LNCaP clone FGC (cell line): ENCODE results near the gene PAQR5.
"Not testable (repeated sequence)": the region's sequence is repeated elsewhere in the genome, so short reads cannot be mapped to it uniquely, and the experiment has no call there.

Experiments
- DNase-seq: peaks from one replicate; pipeline ENCODE4 v3.0.0-alpha.2; 2011; ENCODE audit warnings: low read depth
- H3K4me3 ChIP-seq: 2 replicates; pipeline ENCODE4 v1.5.1; 2011; ENCODE audit warnings: mild to moderate bottlenecking, low read depth, low read length, control low read depth
- CTCF ChIP-seq: IDR thresholded peaks from 2 replicates; pipeline ENCODE4 v1.5.1; 2012; ENCODE audit warnings: mild to moderate bottlenecking; ENCODE audit not compliant: control insufficient read depth, insufficient read depth; ENCODE audit errors: extremely low read depth

Gene PAQR5

DNA sequence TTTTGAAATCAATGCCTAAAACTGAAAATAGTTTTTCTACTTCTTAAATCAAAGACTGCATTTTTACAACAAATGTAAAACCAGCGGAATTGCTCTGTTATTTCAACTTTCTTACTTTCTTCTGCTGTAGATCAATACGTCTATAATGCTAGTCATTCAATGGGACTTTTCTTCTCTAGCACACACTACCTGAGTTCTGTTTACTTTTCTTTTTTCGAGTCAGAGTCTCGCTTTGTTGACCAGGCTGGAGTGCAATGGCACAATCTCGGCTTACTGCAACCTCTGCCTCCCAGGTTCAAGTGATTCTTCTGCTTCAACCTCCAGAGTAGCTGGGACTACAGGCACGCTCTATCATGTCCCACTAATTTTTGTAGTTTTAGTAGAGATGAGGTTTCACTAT is 74.7 kb downstream of the PAQR5 start:
- no peak for TF ChIP-seq CTCF
- DNase-seq: no peak
- H3K4me3 ChIP-seq: no peak overlapping the region

GRCh38 chr15:69375151-69375790 is 76.6 kb downstream of the PAQR5 start:
- H3K4me3 ChIP-seq: no peak overlapping the region
- no peak for TF ChIP-seq CTCF
- no peak for DNase-seq

- DNase-seq: no peak
- no peak overlapping the region for H3K4me3 ChIP-seq
- no peak for TF ChIP-seq CTCF
Measured at GRCh38 chr15:69377216-69377970, 78.7 kb downstream of the PAQR5 start.

GRCh38 chr15:69380100-69380725 is 81.5 kb downstream of the PAQR5 start:
- no peak for DNase-seq
- TF ChIP-seq CTCF: peak; percentile 50
- H3K4me3 ChIP-seq: no peak overlapping the region

DNA sequence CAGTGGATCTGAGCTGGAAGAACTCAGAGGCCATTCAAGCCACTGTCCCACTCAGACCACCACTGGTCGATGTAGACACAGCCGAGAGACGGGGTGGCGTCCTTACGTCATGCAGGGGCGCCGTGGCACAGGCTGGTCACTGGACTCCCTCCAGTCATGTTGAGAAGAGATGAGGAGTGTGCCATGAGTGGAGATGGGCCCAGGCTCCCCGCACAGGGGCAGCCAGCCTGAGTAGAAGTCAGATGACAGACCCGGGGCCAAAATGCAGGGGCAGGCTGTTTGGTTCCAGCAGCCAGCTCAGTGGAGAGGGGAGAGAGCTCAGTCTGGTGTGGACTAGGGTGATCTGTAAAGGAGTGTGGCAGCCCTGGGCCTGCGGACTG is 82.0 kb downstream of the PAQR5 start:
- H3K4me3 ChIP-seq: no peak overlapping the region
- DNase-seq: no peak
- no peak for TF ChIP-seq CTCF

DNA sequence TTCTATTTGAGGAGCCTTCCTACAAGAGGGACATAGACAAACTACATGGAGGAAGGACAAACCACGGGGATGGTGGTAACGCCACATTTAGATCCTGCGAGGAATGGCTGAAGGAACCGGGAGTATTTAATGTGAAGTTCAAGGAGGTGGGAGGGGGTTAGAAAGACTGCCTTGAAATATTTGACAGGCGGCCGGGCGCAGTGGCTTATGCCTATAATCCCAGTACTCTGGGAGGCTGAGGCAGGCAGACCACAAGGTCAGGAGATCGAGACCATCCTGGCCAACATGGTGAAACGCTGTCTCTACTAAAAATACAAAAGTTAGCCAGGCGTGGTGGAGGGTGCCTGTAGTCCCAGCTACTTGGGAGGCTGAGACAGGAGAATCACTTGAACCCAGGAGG is 83.5 kb downstream of the PAQR5 start:
- not testable (repeated sequence) for H3K4me3 ChIP-seq, DNase-seq

DNA sequence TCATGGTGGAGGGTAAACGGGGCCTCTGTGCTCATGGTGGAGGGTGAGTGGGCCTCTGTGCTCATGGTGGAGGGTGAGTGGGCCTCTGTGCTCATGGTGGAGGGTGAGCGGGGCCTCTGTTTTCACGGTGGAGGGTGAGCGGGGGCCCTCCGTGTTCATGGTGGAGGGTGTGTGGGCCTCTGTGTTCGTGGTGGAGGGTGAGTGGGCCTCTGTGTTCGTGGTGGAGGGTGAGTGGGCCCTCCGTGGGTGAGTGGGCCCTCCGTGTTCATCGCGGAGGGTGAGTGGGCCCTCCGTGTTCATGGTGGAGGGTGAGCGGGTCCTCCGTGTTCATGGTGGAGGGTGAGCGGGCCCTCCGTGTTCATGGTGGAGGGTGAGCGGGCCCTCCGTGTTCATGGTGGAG is 85.4 kb downstream of the PAQR5 start:
- not testable (repeated sequence) for H3K4me3 ChIP-seq

More for the DNA sequence above, 85.4 kb downstream of the PAQR5 start:
- DNase-seq: not testable (repeated sequence)
